Trophoblast cell (in vitro differentiated cells and primary cell): Measurements from ENCODE around the gene CDK10.

ENCODE experiments used
- DNase-seq, 2 donors: peaks; one replicate each; pipeline ENCODE4 v3.0.0-alpha.2; 2016
- H2AFZ ChIP-seq: 2 replicates; pipeline ENCODE4 v1.6.1; 2013; ENCODE audit warnings: low read length, moderate library complexity, mild to moderate bottlenecking; ENCODE audit not compliant: insufficient read depth, poor library complexity
- H2AK5ac ChIP-seq: 2 replicates; pipeline ENCODE4 v1.6.1; 2013; ENCODE audit warnings: mild to moderate bottlenecking, low read length
- H2BK120ac ChIP-seq: 2 replicates; pipeline ENCODE4 v1.6.1; 2013; ENCODE audit warnings: low read length, mild to moderate bottlenecking, moderate library complexity; ENCODE audit not compliant: insufficient read depth, poor library complexity
- H2BK12ac ChIP-seq: 2 replicates; pipeline ENCODE4 v1.6.1; 2013; ENCODE audit warnings: mild to moderate bottlenecking, low read length, moderate library complexity
- H2BK5ac ChIP-seq: 2 replicates; pipeline ENCODE4 v1.6.1; 2013; ENCODE audit warnings: low read length, low read depth, moderate library complexity, mild to moderate bottlenecking; ENCODE audit not compliant: poor library complexity
- H3K14ac ChIP-seq: 2 replicates; pipeline ENCODE4 v1.6.1; 2013; ENCODE audit warnings: mild to moderate bottlenecking, low read length
- H3K18ac ChIP-seq: 2 replicates; pipeline ENCODE4 v1.6.1; 2013; ENCODE audit warnings: mild to moderate bottlenecking, low read length
- H3K23ac ChIP-seq: 2 replicates; pipeline ENCODE4 v1.6.1; 2013; ENCODE audit warnings: low read length
- H3K27ac ChIP-seq: 2 replicates; pipeline ENCODE4 v1.5.1; 2013; ENCODE audit warnings: low read depth, mild to moderate bottlenecking, inconsistent platforms, low read length, moderate library complexity
- H3K27me3 ChIP-seq: 2 replicates; pipeline ENCODE4 v1.6.1; 2013; ENCODE audit warnings: inconsistent platforms, mild to moderate bottlenecking, low read length, moderate library complexity; ENCODE audit not compliant: insufficient read depth
- H3K36me3 ChIP-seq, 2 experiments: 1 replicate in 1 of 2; 2 replicates in 1 of 2; pipeline ENCODE4 v1.6.1; 2013; ENCODE audit warnings: low read length in 2 of 2, mild to moderate bottlenecking in 2 of 2, moderate library complexity in 1 of 2; ENCODE audit not compliant: insufficient read depth in 2 of 2, control insufficient read depth in 1 of 2
- H3K4ac ChIP-seq: 2 replicates; pipeline ENCODE4 v1.6.1; 2013; ENCODE audit warnings: low read depth, mild to moderate bottlenecking, low read length, moderate library complexity
- H3K4me1 ChIP-seq, 2 experiments: 1 replicate in 1 of 2; 2 replicates in 1 of 2; pipeline ENCODE4 v1.6.1; 2013; ENCODE audit warnings: low read length in 2 of 2, mild to moderate bottlenecking in 2 of 2, moderate library complexity in 1 of 2; ENCODE audit not compliant: insufficient read depth in 2 of 2, control insufficient read depth in 1 of 2
- H3K4me2 ChIP-seq: 2 replicates; pipeline ENCODE4 v1.6.1; 2013; ENCODE audit warnings: inconsistent platforms, mild to moderate bottlenecking, low read length, moderate library complexity
- H3K4me3 ChIP-seq: 2 replicates; pipeline ENCODE4 v1.5.1; 2013; ENCODE audit warnings: mild to moderate bottlenecking, low read depth, low read length, inconsistent platforms
- H3K79me1 ChIP-seq: one replicate; pipeline ENCODE4 v1.6.1; 2013; ENCODE audit warnings: low read length
- H3K79me2 ChIP-seq: 2 replicates; pipeline ENCODE4 v1.6.1; 2013; ENCODE audit warnings: low read length, mild to moderate bottlenecking; ENCODE audit not compliant: control insufficient read depth, insufficient read depth, poor library complexity
- H3K9ac ChIP-seq: 2 replicates; pipeline ENCODE4 v1.6.1; 2013; ENCODE audit warnings: mild to moderate bottlenecking, low read length
- H3K9me3 ChIP-seq: 2 replicates; pipeline ENCODE4 v1.6.1; 2013; ENCODE audit warnings: low read depth, mild to moderate bottlenecking, control low read depth, inconsistent platforms, low read length; ENCODE audit not compliant: insufficient read depth
- H4K12ac ChIP-seq: 2 replicates; pipeline ENCODE4 v1.6.1; 2013; ENCODE audit warnings: low read depth, mild to moderate bottlenecking, low read length, moderate library complexity
- H4K8ac ChIP-seq: 2 replicates; pipeline ENCODE4 v1.6.1; 2013; ENCODE audit warnings: low read depth, mild to moderate bottlenecking, low read length, moderate library complexity
- H4K91ac ChIP-seq: one replicate; pipeline ENCODE4 v1.6.1; 2013; ENCODE audit warnings: low read depth, mild to moderate bottlenecking, low read length, moderate library complexity
- WGBS: extraction: QIAGEN DNeasy Blood & Tissue Kit; methylation state at CpG from one replicate; pipeline ENCODE4 v1.1.7; 2013; ENCODE audit warnings: missing lambda C conversion rate; ENCODE audit not compliant: insufficient read length, insufficient coverage; ENCODE audit errors: extremely low coverage; 5-methylcytosine and 5-hydroxymethylcytosine counted together

Gene CDK10

GRCh38 chr16:89655062-89655643, 31.3 kb upstream of the CDK10 start:
- WGBS, result no CpG with 5 or more reads among the region's 10 CpGs
- H3K27ac ChIP-seq, result no peak overlapping the region

GRCh38 chr16:89656435-89657121, 29.9 kb upstream of the CDK10 start:
- H2BK12ac ChIP-seq, result no peak overlapping the region
- peaks cover 17% of the 10 kb centered on the region for H3K79me2 ChIP-seq
- no peak overlapping the region for H3K27ac ChIP-seq
- no peak overlapping the region for H3K18ac ChIP-seq
- H4K12ac ChIP-seq, result no peak overlapping the region
- no peak overlapping the region for H2BK5ac ChIP-seq
- H2BK120ac ChIP-seq, result no peak overlapping the region
- H3K4ac ChIP-seq, result peak overlapping the region; percentile 96
- H4K8ac ChIP-seq, result no peak overlapping the region
- peaks cover 12 to 13% of the 10 kb centered on the region in 2 experiments for H3K4me1 ChIP-seq
- H3K14ac ChIP-seq, result no peak overlapping the region
- H3K9ac ChIP-seq, result no peak overlapping the region
- DNase-seq, result peak in 1 of 2 donors; percentile 12
- WGBS, result no CpG with 5 or more reads among the region's 32 CpGs
- H3K4me2 ChIP-seq, result peak overlapping the region; percentile 70
- H2AFZ ChIP-seq, result no peak overlapping the region
- peaks cover 6% of the 10 kb centered on the region for H3K79me1 ChIP-seq
- H3K36me3 ChIP-seq, result peaks cover 22 to 28% of the 10 kb centered on the region in 2 experiments
- H2AK5ac ChIP-seq, result no peak overlapping the region
- H3K9me3 ChIP-seq, result peaks cover 2% of the 10 kb centered on the region
- H4K91ac ChIP-seq, result peak overlapping the region; percentile 96
- no peak overlapping the region for H3K23ac ChIP-seq
- no peaks in the 10 kb centered on the region for H3K27me3 ChIP-seq
- peak overlapping the region; percentile 97 for H3K4me3 ChIP-seq

More at GRCh38 chr16:89655062-89655643, 31.3 kb upstream of the CDK10 start:
- peaks cover 24 to 28% of the 10 kb centered on the region in 2 experiments for H3K36me3 ChIP-seq
- peaks cover 12 to 13% of the 10 kb centered on the region in 2 experiments for H3K4me1 ChIP-seq
- H3K23ac ChIP-seq, result no peak overlapping the region
- H2BK120ac ChIP-seq, result no peak overlapping the region
- H3K79me1 ChIP-seq, result peaks cover 6% of the 10 kb centered on the region
- no peak overlapping the region for H4K12ac ChIP-seq
- peak overlapping the region; percentile 0 for H3K4ac ChIP-seq
- H3K27me3 ChIP-seq, result no peaks in the 10 kb centered on the region
- peak overlapping the region; percentile 39 for H3K4me3 ChIP-seq
- no peak overlapping the region for H2AFZ ChIP-seq
- H3K79me2 ChIP-seq, result peaks cover 17% of the 10 kb centered on the region
- H3K9ac ChIP-seq, result no peak overlapping the region
- no peaks in the 10 kb centered on the region for H3K9me3 ChIP-seq
- no peak overlapping the region for H2BK12ac ChIP-seq
- H2AK5ac ChIP-seq, result no peak overlapping the region
- H3K4me2 ChIP-seq, result no peak overlapping the region
- no peak overlapping the region for H2BK5ac ChIP-seq
- DNase-seq, result no peak
- no peak overlapping the region for H3K14ac ChIP-seq
- H3K18ac ChIP-seq, result no peak overlapping the region
- no peak overlapping the region for H4K91ac ChIP-seq
- no peak overlapping the region for H4K8ac ChIP-seq

GRCh38 chr16:89657442-89658220, 28.9 kb upstream of the CDK10 start, which contains the start of the genes CHMP1A and SPATA33:
Gene CHMP1A (minus strand): TSS chr16:89657708. CDS start chr16:89657588, 120 bp downstream.
Gene SPATA33 (plus strand): TSS chr16:89657836. CDS start chr16:89657912, 76 bp downstream.
- Histone ChIP-seq H3K14ac (peak within 1 kb of the TSS; percentile 99), H3K23ac (no peak within 1 kb of the TSS), H4K8ac (peak within 1 kb of the TSS; percentile 99), H2BK12ac (no peak within 1 kb of the TSS), H3K36me3 (peaks cover 19 to 22% of the 10 kb centered on the region in 2 experiments), H3K27me3 (no peaks in the 10 kb centered on the region), H4K12ac (peak within 1 kb of the TSS; percentile 98), H3K4me1 (peaks cover 12 to 13% of the 10 kb centered on the region in 2 experiments), H3K4ac (peak within 1 kb of the TSS; percentile 96), H3K9ac (peak within 1 kb of the TSS; percentile 96), H2AFZ (peak within 1 kb of the TSS; percentile 99), H2BK120ac (peak within 1 kb of the TSS; percentile 89), H4K91ac (peak within 1 kb of the TSS; percentile 96), H3K4me2 (peak within 1 kb of the TSS; percentile 70), H3K9me3 (peaks cover 2% of the 10 kb centered on the region), H2BK5ac (peak within 1 kb of the TSS; percentile 84), H3K27ac (peak within 1 kb of the TSS; percentile 68), H3K18ac (peak within 1 kb of the TSS; percentile 100), H3K79me2 (peaks cover 17% of the 10 kb centered on the region), H3K79me1 (peaks cover 6% of the 10 kb centered on the region), H2AK5ac (peak within 1 kb of the TSS; percentile 86), H3K4me3 (peak within 1 kb of the TSS; percentile 97)
- peak; percentile 79 to 95 for DNase-seq
- no CpG with 5 or more reads among the region's 99 CpGs for WGBS

- Histone ChIP-seq H4K8ac (peak overlapping the region; percentile 82), H3K27me3 (no peaks in the 10 kb centered on the region), H3K4me2 (peak overlapping the region; percentile 65), H3K4me3 (peak overlapping the region; percentile 97), H3K36me3 (peaks cover 20 to 22% of the 10 kb centered on the region in 2 experiments), H2BK12ac (no peak overlapping the region), H3K4ac (peak overlapping the region; percentile 25), H3K79me1 (peaks cover 6% of the 10 kb centered on the region), H3K27ac (peak overlapping the region; percentile 68), H3K9ac (peak overlapping the region; percentile 87), H3K4me1 (peaks cover 12 to 13% of the 10 kb centered on the region in 2 experiments), H3K79me2 (peaks cover 17% of the 10 kb centered on the region), H3K9me3 (peaks cover 3% of the 10 kb centered on the region), H4K12ac (no peak overlapping the region), H3K23ac (no peak overlapping the region), H2BK5ac (peak overlapping the region; percentile 70), H2BK120ac (no peak overlapping the region), H4K91ac (peak overlapping the region; percentile 29), H2AK5ac (no peak overlapping the region), H2AFZ (peak overlapping the region; percentile 85), H3K14ac (peak overlapping the region; percentile 83), H3K18ac (peak overlapping the region; percentile 55)
- WGBS, result no CpG with 5 or more reads among the region's 27 CpGs
- DNase-seq, result peak in 1 of 2 donors; percentile 27
These were observed 28.1 kb upstream of the CDK10 start for GRCh38 chr16:89658221-89658879.
